ENCODE measurements around the gene STARD5. TPM values are rescaled to one million over a fixed set of nuclear protein-coding genes. Genes with fewer than 3 reads are reported as not detected.

STARD5 gene
- total RNA-seq, 2 experiments from 2014 or later: 4.8 to 5.2 TPM

DNA sequence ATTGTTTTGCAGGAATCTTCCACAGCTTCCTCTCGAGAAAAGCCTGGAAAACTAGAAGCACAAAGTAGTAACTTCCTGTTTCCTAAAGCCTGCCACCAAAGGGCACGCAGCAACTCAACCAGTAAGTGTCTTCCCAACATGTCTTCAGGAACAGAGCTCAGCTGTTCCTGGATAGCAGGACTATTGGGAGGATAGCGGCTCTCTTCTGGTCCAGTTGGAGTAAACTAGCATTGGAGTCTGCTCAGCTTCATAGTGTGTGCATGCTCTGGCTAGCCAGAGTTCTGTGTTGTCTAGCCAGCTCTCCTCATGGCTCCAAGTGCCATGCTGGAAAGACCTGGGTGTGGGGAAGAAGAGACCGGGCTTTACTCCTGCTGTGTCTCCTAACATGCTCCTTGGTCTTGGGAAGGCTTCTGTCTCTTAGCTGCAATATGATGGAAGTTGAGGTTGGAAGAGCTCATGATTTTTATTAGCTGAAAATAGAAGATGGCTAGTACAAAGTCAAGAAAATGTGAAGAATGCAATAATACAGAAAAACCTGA lies 64.1 kb downstream of the STARD5 start:
- Mint-ChIP-seq H3K27ac (no peak overlapping the region), H3K4me1 (no peaks in the 10 kb centered on the region), H3K36me3 (no peaks in the 10 kb centered on the region), H3K27me3 (peaks cover 31% of the 10 kb centered on the region), H3K4me3 (no peak overlapping the region), H3K9me3 (ENCODE audit: low read depth) (no peaks in the 10 kb centered on the region)
- DNase-seq (no peak), ATAC-seq (no peak)
- CTCF ChIA-PET: interaction anchor here (1.2 to 2.0 kb wide), 4 partner anchors 104 to 264 kb away, joined by 3 to 8 read pairs (median 4); no protein-coding TSS in a partner anchor

Other genes starting within 250 kb of the STARD5 start
- gene CFAP161, start 189.9 kb downstream of the STARD5 start, total RNA-seq: not detected
- 100 to 1,000 TPM; 118 to 144 TPM for gene IL16, start 127.3 kb downstream of the STARD5 start, total RNA-seq
- gene TMC3, start 50.1 kb upstream of the STARD5 start, total RNA-seq: not detected